Panc1 (cell line): ENCODE data around the gene SSPN. TPM values are rescaled to one million over a fixed set of nuclear protein-coding genes. Genes with fewer than 3 reads are reported as not detected.

Source experiments
- ATAC-seq: fragments of 200-7000 bp; cut with Tn5 transposase; 2 replicates; pipeline ENCODE4 v1.9.1; 2020; ENCODE audit warnings: mild to moderate bottlenecking, moderate library complexity
- BruUV-seq: library from RNA; stranded (reverse); fragments of 400-500 nt; replicated peaks from 2 replicates; lab custom pipeline; 2021; lab: Mats Ljungman, UMichigan
- CTCF ChIA-PET: fragments of 300-600 bp; sonication (Branson Sonifier 250); formaldehyde crosslinking; loops from one replicate; lab custom pipeline; 2022; ENCODE audit warnings: antibody characterized with exemption; lab: Charles Lee
- POLR2A ChIA-PET: fragments of 300-600 bp; sonication (Branson Sonifier 250); formaldehyde crosslinking; loops from one replicate; lab custom pipeline; 2022; ENCODE audit warnings: antibody characterized with exemption; lab: Charles Lee
- DNase-seq: peaks from one replicate; pipeline ENCODE4 v3.0.0-alpha.2; 2010; ENCODE audit warnings: low read depth, low spot score
- H3K27ac ChIP-seq: 2 replicates; pipeline ENCODE4 v1.5.1; 2011; ENCODE audit warnings: mild to moderate bottlenecking, low read length, inconsistent platforms
- H3K27me3 ChIP-seq: fragments of 200-500 bp; sonication (Bioruptor generic); 2 replicates; pipeline ENCODE4 v1.6.0; 2014; ENCODE audit warnings: low read length, inconsistent platforms; ENCODE audit not compliant: control insufficient read depth, insufficient read depth
- H3K36me3 ChIP-seq: fragments of 200-500 bp; sonication (Bioruptor generic); 2 replicates; pipeline ENCODE4 v1.5.1; 2014; ENCODE audit warnings: inconsistent platforms, mild to moderate bottlenecking, low read length, moderate library complexity; ENCODE audit not compliant: control insufficient read depth, insufficient read depth
- H3K4me1 ChIP-seq: 2 replicates; pipeline ENCODE4 v1.5.1; 2011; ENCODE audit warnings: inconsistent platforms, mild to moderate bottlenecking, low read length, moderate library complexity; ENCODE audit not compliant: control insufficient read depth, insufficient read depth
- H3K4me3 ChIP-seq, 2 experiments: 2 replicates each; pipeline ENCODE4 v1.5.1; 2011 to 2012; ENCODE audit warnings: low read depth in 2 of 2, low read length in 2 of 2, mild to moderate bottlenecking in 2 of 2, inconsistent platforms in 1 of 2, moderate library complexity in 1 of 2
- H3K9me3 ChIP-seq: fragments of 200-500 bp; sonication (Bioruptor generic); 2 replicates; pipeline ENCODE4 v1.5.1; 2014; ENCODE audit warnings: low read depth, mild to moderate bottlenecking, inconsistent platforms, low read length, moderate library complexity; ENCODE audit not compliant: control insufficient read depth, insufficient read depth
- SIN3A ChIP-seq: IDR thresholded peaks from 2 replicates; pipeline ENCODE4 v1.6.1; 2012; ENCODE audit warnings: low read depth, mild to moderate bottlenecking, low read length, moderate library complexity, borderline replicate concordance; ENCODE audit not compliant: insufficient read depth
- TCF7L2 ChIP-seq: IDR thresholded peaks from 2 replicates; pipeline ENCODE4 v1.6.1; 2011; ENCODE audit warnings: mild to moderate bottlenecking, low read depth, low read length, inconsistent platforms
- in situ Hi-C: cut with HindIII; loops from 2 replicates; pipeline ENCODE4 v1.10.0; 2016; ENCODE audit warnings: low sequenced_read_pairs, low pct_unique_long_range_greater_than_20kb
- intact Hi-C: fragments of 100-400 bp; cut with micrococcal nuclease; formaldehyde crosslinking; loops from one replicate; pipeline ENCODE4 v1.10.0; 2022; ENCODE audit not compliant: unreplicated experiment
- total RNA-seq: library from RNA; stranded (reverse); gene quantifications from one replicate; pipeline ENCODE4 v1.2.1, GENCODE V29; 2021; ENCODE audit not compliant: unreplicated experiment
- TF ChIP-seq, protein P1 (sequence below), 2 experiments: IDR thresholded peaks; 2 replicates each; pipeline ENCODE4 v1.6.1; 2011 to 2012; ENCODE audit warnings: low read depth in 2 of 2, control low read depth in 1 of 2, low read length in 1 of 2, mild to moderate bottlenecking in 1 of 2, moderate library complexity in 1 of 2; ENCODE audit not compliant: insufficient read depth in 1 of 2
- TF ChIP-seq, protein P2 (sequence below): fragments of 450-650 bp; IDR thresholded peaks from 2 replicates; pipeline ENCODE4 v1.5.1; 2017; ENCODE audit warnings: mild to moderate bottlenecking

Gene SSPN
- total RNA-seq, 1 experiment from 2014 or later, result 23.4 TPM

DNA sequence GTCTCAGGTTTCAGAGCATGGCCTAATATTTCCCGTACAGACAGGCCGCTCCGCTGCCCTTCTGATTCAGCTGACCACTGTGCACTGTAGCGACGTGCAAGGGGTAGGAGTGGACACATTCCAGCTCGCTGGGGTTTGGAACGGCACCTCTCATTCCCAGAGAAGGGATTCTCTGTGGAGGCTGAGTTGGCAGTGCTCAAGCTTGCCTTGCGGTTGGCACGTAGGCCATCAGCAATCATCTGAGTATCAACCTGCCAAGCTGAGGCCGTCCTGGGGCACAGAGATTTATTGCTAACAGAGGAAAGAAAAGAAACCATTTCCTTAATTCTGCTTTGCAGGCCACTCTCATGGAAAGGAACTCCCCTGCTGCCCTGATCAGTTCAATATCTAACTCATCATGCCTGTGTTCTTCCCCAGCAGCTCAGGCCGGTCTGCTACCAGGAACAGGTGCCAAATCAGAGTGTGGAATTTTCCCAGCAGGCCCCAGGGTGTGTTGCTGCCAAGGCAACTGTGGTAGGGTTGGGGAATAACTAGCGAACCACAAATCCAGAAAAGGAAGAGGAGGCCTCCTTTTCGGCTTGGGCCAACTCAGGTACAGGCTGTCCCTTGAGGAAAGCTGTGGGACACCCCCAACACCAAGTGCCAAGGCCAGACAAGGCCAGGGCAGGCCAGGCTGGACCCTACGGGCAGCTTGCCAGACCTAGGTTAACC is 92.5 kb downstream of the SSPN start:
- Histone ChIP-seq H3K4me3 (no peak overlapping the region), H3K36me3 (no peaks in the 10 kb centered on the region), H3K9me3 (no peaks in the 10 kb centered on the region), H3K4me1 (no peaks in the 10 kb centered on the region), H3K27me3 (no peaks in the 10 kb centered on the region), H3K27ac (peak overlapping the region; percentile 5; the same call in 1 of the 2 replicates)
- in situ Hi-C loops, result no loop called here
- ChIA-PET CTCF (no interaction called here), POLR2A (no interaction called here)
- no TSS peak for BruUV-seq
- TF ChIP-seq, protein P1, sequence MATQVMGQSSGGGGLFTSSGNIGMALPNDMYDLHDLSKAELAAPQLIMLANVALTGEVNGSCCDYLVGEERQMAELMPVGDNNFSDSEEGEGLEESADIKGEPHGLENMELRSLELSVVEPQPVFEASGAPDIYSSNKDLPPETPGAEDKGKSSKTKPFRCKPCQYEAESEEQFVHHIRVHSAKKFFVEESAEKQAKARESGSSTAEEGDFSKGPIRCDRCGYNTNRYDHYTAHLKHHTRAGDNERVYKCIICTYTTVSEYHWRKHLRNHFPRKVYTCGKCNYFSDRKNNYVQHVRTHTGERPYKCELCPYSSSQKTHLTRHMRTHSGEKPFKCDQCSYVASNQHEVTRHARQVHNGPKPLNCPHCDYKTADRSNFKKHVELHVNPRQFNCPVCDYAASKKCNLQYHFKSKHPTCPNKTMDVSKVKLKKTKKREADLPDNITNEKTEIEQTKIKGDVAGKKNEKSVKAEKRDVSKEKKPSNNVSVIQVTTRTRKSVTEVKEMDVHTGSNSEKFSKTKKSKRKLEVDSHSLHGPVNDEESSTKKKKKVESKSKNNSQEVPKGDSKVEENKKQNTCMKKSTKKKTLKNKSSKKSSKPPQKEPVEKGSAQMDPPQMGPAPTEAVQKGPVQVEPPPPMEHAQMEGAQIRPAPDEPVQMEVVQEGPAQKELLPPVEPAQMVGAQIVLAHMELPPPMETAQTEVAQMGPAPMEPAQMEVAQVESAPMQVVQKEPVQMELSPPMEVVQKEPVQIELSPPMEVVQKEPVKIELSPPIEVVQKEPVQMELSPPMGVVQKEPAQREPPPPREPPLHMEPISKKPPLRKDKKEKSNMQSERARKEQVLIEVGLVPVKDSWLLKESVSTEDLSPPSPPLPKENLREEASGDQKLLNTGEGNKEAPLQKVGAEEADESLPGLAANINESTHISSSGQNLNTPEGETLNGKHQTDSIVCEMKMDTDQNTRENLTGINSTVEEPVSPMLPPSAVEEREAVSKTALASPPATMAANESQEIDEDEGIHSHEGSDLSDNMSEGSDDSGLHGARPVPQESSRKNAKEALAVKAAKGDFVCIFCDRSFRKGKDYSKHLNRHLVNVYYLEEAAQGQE (IDR thresholded peaks at IDR 0.05; ENCODE audit: insufficient read depth in 1 of 2, low read depth in 2 of 2, low read length in 1 of 2), result no peak
- TF ChIP-seq TCF7L2, result no peak
- DNase-seq (no peak), ATAC-seq (no peak)
- intact Hi-C loops, result no loop called here

DNA sequence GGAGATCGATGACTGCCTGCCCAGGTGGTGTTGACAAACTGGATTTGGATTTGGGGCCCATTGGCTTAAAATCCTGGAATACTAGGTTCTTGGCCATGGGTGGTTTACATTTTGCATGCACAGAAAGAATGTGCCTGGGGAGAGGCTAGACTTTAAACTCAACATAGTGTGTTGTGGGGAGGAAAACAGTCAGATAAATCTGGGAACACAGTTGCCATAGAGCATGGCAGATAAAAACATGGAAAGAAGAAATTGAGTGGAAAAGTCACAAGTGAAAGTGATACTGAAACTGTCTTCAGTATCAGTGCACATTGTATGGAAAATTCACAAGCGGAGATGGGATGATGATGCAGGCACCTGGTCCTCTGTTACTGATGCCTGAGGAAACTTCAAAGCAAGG is 95.2 kb downstream of the SSPN start:
- ATAC-seq (no peak), DNase-seq (no peak)
- TF ChIP-seq, protein P1 (IDR thresholded peaks at IDR 0.05; ENCODE audit: insufficient read depth in 1 of 2, low read depth in 2 of 2, low read length in 1 of 2), result no peak
- TF ChIP-seq SIN3A, result no peak
- TF ChIP-seq, protein P2, sequence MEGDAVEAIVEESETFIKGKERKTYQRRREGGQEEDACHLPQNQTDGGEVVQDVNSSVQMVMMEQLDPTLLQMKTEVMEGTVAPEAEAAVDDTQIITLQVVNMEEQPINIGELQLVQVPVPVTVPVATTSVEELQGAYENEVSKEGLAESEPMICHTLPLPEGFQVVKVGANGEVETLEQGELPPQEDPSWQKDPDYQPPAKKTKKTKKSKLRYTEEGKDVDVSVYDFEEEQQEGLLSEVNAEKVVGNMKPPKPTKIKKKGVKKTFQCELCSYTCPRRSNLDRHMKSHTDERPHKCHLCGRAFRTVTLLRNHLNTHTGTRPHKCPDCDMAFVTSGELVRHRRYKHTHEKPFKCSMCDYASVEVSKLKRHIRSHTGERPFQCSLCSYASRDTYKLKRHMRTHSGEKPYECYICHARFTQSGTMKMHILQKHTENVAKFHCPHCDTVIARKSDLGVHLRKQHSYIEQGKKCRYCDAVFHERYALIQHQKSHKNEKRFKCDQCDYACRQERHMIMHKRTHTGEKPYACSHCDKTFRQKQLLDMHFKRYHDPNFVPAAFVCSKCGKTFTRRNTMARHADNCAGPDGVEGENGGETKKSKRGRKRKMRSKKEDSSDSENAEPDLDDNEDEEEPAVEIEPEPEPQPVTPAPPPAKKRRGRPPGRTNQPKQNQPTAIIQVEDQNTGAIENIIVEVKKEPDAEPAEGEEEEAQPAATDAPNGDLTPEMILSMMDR, result no peak
- TF ChIP-seq TCF7L2, result no peak
- in situ Hi-C loops (no loop called here), intact Hi-C loops (no loop called here)
- ChIA-PET CTCF (interaction anchor here (0.6 kb wide), 1 partner anchor 25 kb away, joined by 3 read pairs; no protein-coding TSS in a partner anchor), POLR2A (interaction anchor here (0.9 kb wide), 1 partner anchor 14 kb away, joined by 4 read pairs; no protein-coding TSS in a partner anchor)
- no peaks in the 10 kb centered on the region for H3K27me3 ChIP-seq
- no peaks in the 10 kb centered on the region for H3K36me3 ChIP-seq
- H3K4me1 ChIP-seq, result no peaks in the 10 kb centered on the region
- no peaks in the 10 kb centered on the region for H3K9me3 ChIP-seq
- BruUV-seq, result no TSS peak
- no peak overlapping the region for H3K4me3 ChIP-seq
- no peak overlapping the region; the same call in 1 of the 2 replicates for H3K27ac ChIP-seq
